ENCODE results near the gene CTAGE9.

DNA sequence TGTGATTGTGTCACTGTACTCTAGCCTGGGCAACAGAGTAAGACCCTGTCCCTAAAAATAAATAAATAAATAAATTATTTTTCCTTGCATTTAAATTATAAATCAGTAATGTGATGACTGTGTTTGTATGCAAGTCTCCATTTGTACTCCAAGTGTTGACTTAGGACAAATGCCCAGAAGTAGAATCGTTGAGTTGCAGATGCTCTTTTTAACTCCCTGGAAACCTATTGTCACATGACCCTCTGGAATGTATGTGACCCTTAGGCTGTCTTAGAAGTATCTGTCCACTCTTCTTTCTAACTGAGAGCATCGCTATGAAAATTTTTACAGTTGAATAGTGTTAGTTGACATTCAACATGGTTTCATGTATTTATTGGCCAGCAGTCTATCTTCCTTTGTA is 28.4 kb downstream of the CTAGE9 start:
- TF ChIP-seq, protein P1, sequence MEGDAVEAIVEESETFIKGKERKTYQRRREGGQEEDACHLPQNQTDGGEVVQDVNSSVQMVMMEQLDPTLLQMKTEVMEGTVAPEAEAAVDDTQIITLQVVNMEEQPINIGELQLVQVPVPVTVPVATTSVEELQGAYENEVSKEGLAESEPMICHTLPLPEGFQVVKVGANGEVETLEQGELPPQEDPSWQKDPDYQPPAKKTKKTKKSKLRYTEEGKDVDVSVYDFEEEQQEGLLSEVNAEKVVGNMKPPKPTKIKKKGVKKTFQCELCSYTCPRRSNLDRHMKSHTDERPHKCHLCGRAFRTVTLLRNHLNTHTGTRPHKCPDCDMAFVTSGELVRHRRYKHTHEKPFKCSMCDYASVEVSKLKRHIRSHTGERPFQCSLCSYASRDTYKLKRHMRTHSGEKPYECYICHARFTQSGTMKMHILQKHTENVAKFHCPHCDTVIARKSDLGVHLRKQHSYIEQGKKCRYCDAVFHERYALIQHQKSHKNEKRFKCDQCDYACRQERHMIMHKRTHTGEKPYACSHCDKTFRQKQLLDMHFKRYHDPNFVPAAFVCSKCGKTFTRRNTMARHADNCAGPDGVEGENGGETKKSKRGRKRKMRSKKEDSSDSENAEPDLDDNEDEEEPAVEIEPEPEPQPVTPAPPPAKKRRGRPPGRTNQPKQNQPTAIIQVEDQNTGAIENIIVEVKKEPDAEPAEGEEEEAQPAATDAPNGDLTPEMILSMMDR (IDR thresholded peaks at IDR 0.05; ENCODE audit: low read length), result no peak
- no peak for TF ChIP-seq EZH2 (IDR thresholded peaks at IDR 0.05; ENCODE audit: borderline replicate concordance, low read length)

All from OCI-LY1 (cell line).